ENCODE data around the gene GPR62.

DNA sequence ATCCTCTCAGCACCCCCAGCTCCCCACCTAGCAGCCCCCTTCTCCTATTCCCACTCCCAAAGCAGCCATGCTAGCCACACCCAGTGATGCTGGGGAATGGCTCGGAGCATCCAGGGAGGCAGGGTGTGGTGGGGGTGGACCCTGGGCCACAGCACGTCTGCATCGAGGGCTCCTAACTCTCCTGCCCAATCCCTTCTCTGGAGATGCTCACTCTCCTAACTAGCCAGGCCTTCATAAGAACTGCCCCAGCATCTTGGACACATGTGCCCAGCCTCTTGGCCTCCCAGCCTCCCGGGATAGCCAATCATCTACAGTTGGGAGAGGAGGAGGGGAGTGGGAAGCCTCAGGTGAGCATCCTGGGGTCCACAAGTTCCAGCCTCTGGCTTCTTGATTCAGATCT is 9.3 kb downstream of the GPR62 start:
- TF ChIP-seq POLR2A (IDR thresholded peaks at IDR 0.05; ENCODE audit: low read depth, low read length) (no peak), POLR2AphosphoS5 (IDR thresholded peaks at IDR 0.05; ENCODE audit: low read depth, low read length) (no peak), TAF1 (IDR thresholded peaks at IDR 0.05; ENCODE audit: borderline replicate concordance, low read depth, low read length) (no peak)
